Measurements from ENCODE around the gene SDC4.

Gene SDC4

GRCh38 chr20:45347936-45348778 lies at the start of gene SDC4:
TSS of gene SDC4 (minus strand) at chr20:45348424. CDS start at chr20:45348384, 40 bp downstream.
- DNase-seq, result peak; percentile 46

GRCh38 chr20:45395114-45395415 lies 46.8 kb upstream of the SDC4 start:
- DNase-seq, result no peak

GRCh38 chr20:45394221-45395113 lies 46.2 kb upstream of the SDC4 start:
- DNase-seq, result no peak

- DNase-seq, result no peak
These were observed 44.5 kb upstream of the SDC4 start for GRCh38 chr20:45392733-45393132.

- DNase-seq, result no peak
These were observed 43.3 kb upstream of the SDC4 start for GRCh38 chr20:45391559-45391958.

- DNase-seq, result no peak
These were observed 42.7 kb upstream of the SDC4 start for GRCh38 chr20:45390931-45391330.

GRCh38 chr20:45387274-45387673 lies 39.0 kb upstream of the SDC4 start:
- no peak for DNase-seq

GRCh38 chr20:45378191-45378590 lies 30.0 kb upstream of the SDC4 start, which contains the start of gene TP53TG5:
TSS of gene TP53TG5 (minus strand) at chr20:45378325. CDS start at chr20:45378236, 89 bp downstream.
- no peak for DNase-seq

- peak; percentile 24 for DNase-seq
These were observed 29.0 kb upstream of the SDC4 start for GRCh38 chr20:45377269-45377668.

- no peak for DNase-seq
These were observed 26.7 kb upstream of the SDC4 start for GRCh38 chr20:45374966-45375365.

- DNase-seq, result no peak
These were observed 25.9 kb upstream of the SDC4 start for GRCh38 chr20:45374101-45374467.

GRCh38 chr20:45373353-45374100 lies 25.3 kb upstream of the SDC4 start:
- peak; percentile 73 for DNase-seq

- DNase-seq, result no peak
These were observed 24.6 kb upstream of the SDC4 start for GRCh38 chr20:45372646-45373352.

- no peak for DNase-seq
These were observed 24.0 kb upstream of the SDC4 start for GRCh38 chr20:45372241-45372640.

GRCh38 chr20:45370571-45371160 lies 22.4 kb upstream of the SDC4 start:
- no peak for DNase-seq

GRCh38 chr20:45368221-45368980 lies 20.2 kb upstream of the SDC4 start:
- no peak for DNase-seq

- no peak for DNase-seq
These were observed 18.9 kb upstream of the SDC4 start for GRCh38 chr20:45367126-45367525.

GRCh38 chr20:45366631-45367030 lies 18.4 kb upstream of the SDC4 start:
- no peak for DNase-seq

GRCh38 chr20:45366192-45366591 lies 18.0 kb upstream of the SDC4 start:
- DNase-seq, result no peak

GRCh38 chr20:45365444-45365970 lies 17.3 kb upstream of the SDC4 start:
- DNase-seq, result no peak
